ELR (cell line): ENCODE measurements around the gene ADD3.
"Not testable (repeated sequence)": the region's sequence is repeated elsewhere in the genome, so short reads cannot be mapped to it uniquely, and the experiment has no call there.

ENCODE experiments used
- DNase-seq: peaks from one replicate; pipeline ENCODE4 v3.0.0-alpha.2; 2015; ENCODE audit warnings: low read depth

The ADD3 gene

GRCh38 chr10:110103921-110104461 is 96.2 kb downstream of the ADD3 start:
- DNase-seq: no peak

- no peak for DNase-seq
Observed at GRCh38 chr10:110105873-110106272, 98.1 kb downstream of the ADD3 start.

GRCh38 chr10:110107430-110107829 is 99.6 kb downstream of the ADD3 start:
- DNase-seq: no peak

GRCh38 chr10:110107887-110108286 is 100.1 kb downstream of the ADD3 start:
- DNase-seq: no peak

GRCh38 chr10:110109511-110109910 is 101.7 kb downstream of the ADD3 start:
- no peak for DNase-seq

- DNase-seq: no peak
Observed at GRCh38 chr10:110110338-110110737, 102.6 kb downstream of the ADD3 start.

- DNase-seq: no peak
Observed at GRCh38 chr10:110113670-110114337, 106.0 kb downstream of the ADD3 start.

- DNase-seq: not testable (repeated sequence)
Observed at GRCh38 chr10:110114668-110115067, 106.9 kb downstream of the ADD3 start.

GRCh38 chr10:110115784-110116520 is 108.2 kb downstream of the ADD3 start:
- no peak for DNase-seq

- no peak for DNase-seq
Observed at GRCh38 chr10:110118891-110119621, 111.3 kb downstream of the ADD3 start.

GRCh38 chr10:110123594-110123993 is 115.8 kb downstream of the ADD3 start:
- DNase-seq: no peak

GRCh38 chr10:110129490-110129889 is 121.7 kb downstream of the ADD3 start:
- DNase-seq: no peak

GRCh38 chr10:110134917-110135316 is 127.1 kb downstream of the ADD3 start:
- DNase-seq: no peak

GRCh38 chr10:110135836-110136235 is 128.1 kb downstream of the ADD3 start:
- not testable (repeated sequence) for DNase-seq

- DNase-seq: peak; percentile 80
Observed at GRCh38 chr10:110137142-110137545, 129.4 kb downstream of the ADD3 start.

- DNase-seq: peak; percentile 80
Observed at GRCh38 chr10:110138197-110138812, 130.5 kb downstream of the ADD3 start.

- peak; percentile 69 for DNase-seq
Observed at GRCh38 chr10:110141185-110141584, 133.4 kb downstream of the ADD3 start.

- no peak for DNase-seq
Observed at GRCh38 chr10:110141871-110142635, 134.3 kb downstream of the ADD3 start.

- DNase-seq: no peak
Observed at GRCh38 chr10:110142965-110143364, 135.2 kb downstream of the ADD3 start.

GRCh38 chr10:110144507-110144906 is 136.7 kb downstream of the ADD3 start:
- DNase-seq: no peak

GRCh38 chr10:110147961-110148360 is 140.2 kb downstream of the ADD3 start:
- DNase-seq: peak; percentile 54
